GM21367 (cell line): ENCODE measurements around the gene ZNF778.
"Not testable (repeated sequence)": the region's sequence is repeated elsewhere in the genome, so short reads cannot be mapped to it uniquely, and the experiment has no call there.

ENCODE experiments used
- ATAC-seq: cut with Tn5 transposase; IDR thresholded peaks from one replicate; pipeline ENCODE4 v1.9.1; 2021; ENCODE audit not compliant: unreplicated experiment

The ZNF778 gene

GRCh38 chr16:89210904-89211515, 6.5 kb upstream of the ZNF778 start:
- no peak for ATAC-seq

GRCh38 chr16:89216315-89217137, 977 bp upstream of the ZNF778 start:
- no peak for ATAC-seq

- no peak for ATAC-seq
Measured at GRCh38 chr16:89217138-89217387, 440 bp upstream of the ZNF778 start.

GRCh38 chr16:89219365-89219764, 1.9 kb downstream of the ZNF778 start:
- ATAC-seq = no peak

GRCh38 chr16:89221604-89222003, 4.1 kb downstream of the ZNF778 start:
- no peak for ATAC-seq

- ATAC-seq = no peak
Measured at GRCh38 chr16:89222931-89223330, 5.4 kb downstream of the ZNF778 start.

- ATAC-seq = no peak
Measured at GRCh38 chr16:89224665-89225064, 7.2 kb downstream of the ZNF778 start.

GRCh38 chr16:89230255-89230654, 12.8 kb downstream of the ZNF778 start:
- ATAC-seq = no peak

- ATAC-seq = no peak
Measured at GRCh38 chr16:89232107-89232506, 14.6 kb downstream of the ZNF778 start.

- ATAC-seq = no peak
Measured at GRCh38 chr16:89233678-89234490, 16.4 kb downstream of the ZNF778 start.

- no peak for ATAC-seq
Measured at GRCh38 chr16:89237733-89238132, 20.2 kb downstream of the ZNF778 start.

- peak; percentile 49 for ATAC-seq
Measured at GRCh38 chr16:89241187-89242007, 23.9 kb downstream of the ZNF778 start.

- no peak for ATAC-seq
Measured at GRCh38 chr16:89242795-89243200, 25.3 kb downstream of the ZNF778 start.

- ATAC-seq = no peak
Measured at GRCh38 chr16:89243664-89244063, 26.2 kb downstream of the ZNF778 start.

GRCh38 chr16:89244264-89244663, 26.8 kb downstream of the ZNF778 start:
- not testable (repeated sequence) for ATAC-seq

GRCh38 chr16:89244754-89245153, 27.3 kb downstream of the ZNF778 start:
- no peak for ATAC-seq

GRCh38 chr16:89246383-89246902, 28.9 kb downstream of the ZNF778 start:
- no peak for ATAC-seq

GRCh38 chr16:89246903-89247733, 29.6 kb downstream of the ZNF778 start:
- ATAC-seq = no peak

- ATAC-seq = not testable (repeated sequence)
Measured at GRCh38 chr16:89247734-89248075, 30.2 kb downstream of the ZNF778 start.
